Stimulated activated CD4-positive, alpha-beta T cell treated with anti-CD3 and anti-CD28 coated beads, TNF-alpha, amount 100 ng/mL, for 4 hours (primary cell): ENCODE measurements around the gene FGF5.
"Not testable (repeated sequence)": the region's sequence is repeated elsewhere in the genome, so short reads cannot be mapped to it uniquely, and the experiment has no call there.

Source experiments
- DNase-seq, 3 experiments: peaks; one replicate each; pipeline ENCODE4 v3.0.0-alpha.2; 2020; ENCODE audit warnings: low read depth in 3 of 3

The FGF5 gene

DNA sequence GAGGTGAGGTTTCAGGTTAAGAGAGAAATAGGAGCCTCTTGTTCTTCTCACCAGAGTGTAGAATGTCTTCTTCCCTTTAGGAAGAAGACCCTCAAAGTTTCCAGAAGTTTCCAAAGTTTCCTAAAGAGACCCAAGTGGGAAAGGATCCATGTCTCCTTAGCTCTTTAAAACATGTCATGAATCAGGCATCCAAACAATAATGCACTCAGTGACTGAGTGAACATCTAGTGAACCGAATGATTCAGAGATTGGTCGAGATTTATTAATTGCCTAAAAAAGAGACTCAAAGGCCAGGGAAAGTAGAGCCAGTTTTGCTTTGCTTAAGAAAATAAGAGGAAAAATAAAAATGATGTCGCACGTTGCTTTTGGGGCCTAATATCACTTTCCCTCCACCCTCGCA is 29.4 kb downstream of the FGF5 start:
- DNase-seq, result no peak

DNA sequence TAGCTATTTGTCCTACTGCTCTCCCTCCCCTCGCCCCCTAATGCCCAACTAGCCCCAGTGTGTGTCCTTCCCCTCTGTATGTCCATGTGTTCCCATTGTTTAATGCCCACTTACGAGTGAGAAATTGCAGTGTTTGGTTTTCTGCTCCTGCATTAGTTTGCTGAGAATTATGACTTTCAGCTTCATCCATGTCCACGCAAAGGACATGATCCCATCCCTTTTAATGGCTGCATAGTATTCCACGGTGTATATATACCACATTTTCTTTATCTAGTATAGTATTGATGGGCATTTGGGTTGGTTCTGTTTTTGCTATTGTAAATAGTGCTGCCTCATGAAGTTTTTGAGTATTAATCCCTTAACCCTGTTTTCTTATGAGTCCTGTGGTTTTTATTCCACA is 35.4 kb downstream of the FGF5 start:
- DNase-seq, result no peak

DNA sequence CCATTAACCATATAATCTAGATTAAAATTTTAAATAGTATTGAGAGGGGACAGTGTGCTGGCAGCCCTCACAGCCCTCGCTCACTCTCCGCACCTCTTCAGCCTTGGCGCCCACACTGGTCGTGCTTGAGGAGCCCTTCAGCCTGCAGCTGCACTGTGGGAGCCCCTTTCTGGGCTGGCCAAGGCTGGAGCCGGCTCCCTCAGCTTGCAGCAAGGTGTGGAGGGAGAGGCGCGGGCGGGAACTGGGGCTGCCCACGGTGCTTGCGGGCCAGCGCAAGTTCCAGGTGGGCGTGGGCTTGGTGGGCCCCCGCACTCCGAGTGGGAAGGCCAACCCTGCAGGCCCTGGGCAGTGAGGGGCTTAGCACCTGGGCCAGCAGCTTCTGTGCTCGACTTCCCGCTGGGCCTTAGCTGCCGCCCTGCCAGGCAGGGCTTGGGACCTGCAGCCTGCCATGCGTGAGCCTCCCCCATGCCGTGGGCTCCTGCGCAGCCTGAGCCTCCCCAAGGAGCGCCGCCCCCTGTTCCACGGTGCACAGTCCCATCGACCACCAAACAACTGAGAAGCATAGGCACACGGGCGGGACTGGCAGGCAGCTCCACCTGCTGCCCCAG is 36.3 kb downstream of the FGF5 start:
- no peak for DNase-seq

DNA sequence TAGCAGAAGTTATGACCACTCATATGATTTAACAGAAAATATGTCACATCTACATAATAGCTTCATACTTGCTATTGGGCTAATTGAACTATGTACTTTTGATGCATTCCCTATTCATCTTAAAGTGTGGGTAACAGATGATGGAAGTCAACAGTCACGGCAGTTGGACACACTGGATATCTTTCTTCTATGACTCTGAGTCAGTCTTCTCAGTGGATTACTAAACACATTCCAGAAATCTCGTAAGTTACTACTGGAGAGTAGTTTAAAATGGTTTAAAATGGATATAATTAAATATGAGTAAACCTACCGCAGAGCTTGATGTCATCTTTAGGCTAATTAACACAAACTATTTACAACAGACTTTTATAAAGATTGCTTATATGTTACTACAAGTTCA is 39.0 kb downstream of the FGF5 start:
- no peak for DNase-seq

DNA sequence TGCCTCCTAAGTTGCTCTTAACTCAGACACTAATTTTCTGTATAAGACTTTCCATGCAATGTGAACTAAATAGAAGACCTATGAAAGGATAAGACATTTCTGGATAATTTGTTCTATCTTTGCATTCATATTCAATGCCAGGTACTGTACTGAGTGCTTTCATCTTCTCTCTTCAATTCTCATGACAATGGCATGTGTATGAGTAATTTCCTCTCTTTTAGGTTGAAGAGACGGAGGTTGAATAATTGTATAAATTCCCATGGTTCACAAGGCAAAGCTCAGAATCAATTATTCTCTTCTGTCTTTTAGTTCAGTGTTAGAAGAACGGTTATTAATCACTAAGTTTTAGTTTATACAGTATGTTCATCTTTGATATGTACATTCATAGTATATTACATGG is 39.8 kb downstream of the FGF5 start:
- no peak for DNase-seq

DNA sequence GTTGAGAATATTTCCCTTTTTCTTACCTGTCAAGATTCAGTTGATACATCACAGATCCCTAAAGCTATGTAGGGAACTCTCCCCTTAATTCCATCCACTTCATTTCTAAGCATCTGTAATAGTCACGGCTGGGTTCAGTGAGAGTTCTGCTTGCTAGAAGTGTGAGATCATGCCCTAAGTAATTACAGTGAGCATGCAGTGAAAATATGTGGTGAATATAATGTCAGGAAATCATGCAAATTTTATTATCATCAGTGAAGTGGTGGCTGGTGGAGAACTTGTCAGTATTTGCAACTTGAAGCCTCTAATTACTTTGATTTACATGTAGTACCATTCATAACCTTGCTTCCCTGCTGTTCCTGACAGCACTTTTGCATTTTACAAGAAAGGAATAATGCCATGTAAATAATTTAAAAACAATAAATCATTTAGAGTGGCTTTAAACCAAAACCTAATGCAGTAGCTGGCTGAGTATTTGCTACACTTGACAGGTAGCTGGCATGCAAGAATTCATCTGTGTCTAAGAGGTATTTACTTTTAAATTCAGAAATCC is 40.8 kb downstream of the FGF5 start:
- no peak for DNase-seq

DNA sequence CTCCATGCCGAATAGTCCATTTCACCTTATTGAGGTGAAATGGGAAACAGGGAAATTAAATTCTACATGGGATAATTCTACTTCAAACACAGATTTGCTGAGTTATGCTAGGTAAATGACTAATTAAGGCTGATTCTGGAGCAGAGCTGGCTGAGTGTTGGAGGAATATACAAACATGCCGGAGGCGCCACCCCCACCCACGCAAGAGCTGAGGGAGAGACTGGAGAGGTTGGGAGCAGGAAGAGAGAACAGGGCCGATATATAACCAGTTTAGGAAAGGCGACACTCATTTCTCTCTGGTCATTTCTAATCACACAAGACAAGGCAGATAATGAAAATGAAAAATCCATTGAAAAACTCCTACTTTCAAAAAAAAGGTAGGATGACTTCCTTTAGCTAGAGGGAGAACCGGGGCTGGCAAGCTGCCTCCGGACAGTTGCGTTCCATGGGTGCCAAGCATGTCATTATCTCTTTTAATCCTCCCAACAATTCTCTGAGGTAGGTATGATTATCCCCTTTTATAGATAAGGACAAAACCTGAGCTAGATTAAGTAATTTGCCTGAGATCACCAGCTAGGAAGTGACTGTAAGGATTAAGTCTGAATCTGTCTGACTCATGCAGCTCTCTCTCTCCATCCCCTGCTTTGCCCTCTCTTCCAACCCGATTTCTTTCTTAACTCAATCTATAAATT is 41.5 kb downstream of the FGF5 start:
- DNase-seq, result no peak

DNA sequence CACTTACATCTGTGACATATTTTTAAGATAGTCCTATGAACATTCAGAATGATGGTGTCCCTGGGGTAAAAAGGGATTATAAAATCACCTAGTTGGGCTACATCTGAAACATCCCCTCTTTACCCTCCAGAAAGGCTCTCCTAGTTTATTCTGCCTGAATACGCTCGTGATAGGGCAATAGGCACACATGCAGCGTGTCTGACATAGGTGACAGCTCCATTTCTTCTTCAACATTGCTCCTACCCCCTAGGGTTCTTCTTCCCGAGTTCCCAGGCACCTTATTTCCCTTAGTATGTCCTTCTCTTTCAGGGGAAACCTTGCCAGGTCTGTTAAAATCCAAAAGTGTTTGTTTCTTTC is 42.0 kb downstream of the FGF5 start:
- DNase-seq, result no peak

DNA sequence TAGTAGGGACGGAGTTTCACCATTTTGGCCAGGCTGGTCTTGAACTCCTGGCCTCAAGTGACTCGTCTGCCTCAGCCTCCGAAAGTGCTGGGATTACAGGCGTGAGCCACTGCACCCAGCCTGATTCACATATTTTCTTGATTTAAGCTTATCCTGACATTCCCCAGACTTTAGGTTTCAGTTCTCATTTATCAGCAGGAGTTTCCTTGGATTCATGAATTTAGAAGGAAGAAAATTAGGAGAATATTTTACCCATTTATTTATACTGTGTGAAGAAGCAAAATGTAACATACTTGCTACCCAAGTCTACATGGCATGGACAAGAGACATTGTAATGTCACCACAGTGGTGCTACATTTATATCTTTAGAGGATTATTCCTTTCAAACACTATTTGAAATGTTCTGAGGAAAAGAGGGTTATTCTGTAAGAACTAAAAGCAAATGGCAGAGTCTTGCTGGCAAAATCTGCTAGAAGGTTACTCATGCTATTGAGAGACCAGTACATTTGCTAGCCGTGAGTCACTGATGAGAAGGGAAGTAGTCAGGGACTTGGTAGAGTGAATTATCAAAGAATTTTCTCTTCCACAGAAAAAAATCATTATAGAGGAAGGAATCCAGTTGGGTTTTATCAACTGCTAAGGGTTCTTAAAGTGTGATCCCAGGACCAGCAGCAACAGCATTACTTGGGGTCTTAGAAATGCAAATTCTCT is 43.0 kb downstream of the FGF5 start:
- no peak for DNase-seq

DNA sequence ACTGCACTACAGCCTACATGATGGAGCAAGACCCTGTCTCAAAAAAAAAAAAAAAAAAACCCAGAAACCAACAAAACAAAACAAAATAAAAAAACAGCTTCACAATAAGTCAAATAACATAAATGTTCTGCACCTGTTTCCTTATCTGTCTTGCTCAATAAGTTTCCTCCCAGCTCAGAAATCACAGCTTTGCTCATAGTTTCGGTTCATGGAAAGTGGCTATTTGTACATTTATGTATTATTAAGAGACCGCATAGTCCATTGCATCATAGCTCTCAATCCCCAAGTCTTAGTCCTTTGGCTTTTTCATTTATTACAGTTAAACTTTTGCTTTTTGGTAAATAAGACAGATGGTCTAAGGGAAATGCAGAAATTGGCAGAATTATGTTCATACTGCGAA is 44.7 kb downstream of the FGF5 start:
- DNase-seq, result no peak

DNA sequence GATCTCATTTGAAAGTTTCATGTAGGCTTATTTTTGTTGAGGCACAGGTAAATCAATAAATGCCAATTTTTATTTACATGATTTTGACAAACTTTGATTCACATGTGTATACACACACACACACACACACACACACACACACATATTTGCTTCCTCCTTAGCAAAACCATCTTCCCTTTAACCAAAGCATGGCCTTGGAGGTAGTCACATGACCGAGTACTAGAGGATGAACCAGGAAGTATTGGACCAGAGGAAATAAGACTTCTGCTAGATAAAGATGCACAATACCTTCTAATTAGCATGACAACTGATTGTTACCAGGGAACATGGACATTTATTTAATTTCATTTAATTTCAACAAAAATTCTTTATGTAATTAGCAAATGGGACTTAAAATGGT is 45.7 kb downstream of the FGF5 start:
- DNase-seq, result no peak

DNA sequence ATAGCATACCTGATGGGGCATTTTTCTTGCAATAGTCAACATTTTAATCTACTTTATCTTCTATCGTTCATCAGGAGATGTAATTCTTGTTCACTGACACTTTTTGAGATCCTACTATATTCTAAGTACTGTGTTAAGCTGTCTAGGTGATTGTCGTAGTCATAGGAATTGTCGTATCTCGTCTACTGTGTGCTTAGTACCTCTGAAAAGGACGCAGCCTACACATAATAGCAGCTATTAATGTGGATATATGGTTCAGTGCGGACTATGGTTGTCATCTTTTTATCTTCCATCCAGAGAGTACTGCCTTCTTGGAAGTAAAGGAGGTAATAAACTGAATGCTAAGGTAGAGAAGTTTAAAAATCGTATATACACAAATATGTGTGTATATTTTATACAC is 47.2 kb downstream of the FGF5 start:
- DNase-seq, result no peak

DNA sequence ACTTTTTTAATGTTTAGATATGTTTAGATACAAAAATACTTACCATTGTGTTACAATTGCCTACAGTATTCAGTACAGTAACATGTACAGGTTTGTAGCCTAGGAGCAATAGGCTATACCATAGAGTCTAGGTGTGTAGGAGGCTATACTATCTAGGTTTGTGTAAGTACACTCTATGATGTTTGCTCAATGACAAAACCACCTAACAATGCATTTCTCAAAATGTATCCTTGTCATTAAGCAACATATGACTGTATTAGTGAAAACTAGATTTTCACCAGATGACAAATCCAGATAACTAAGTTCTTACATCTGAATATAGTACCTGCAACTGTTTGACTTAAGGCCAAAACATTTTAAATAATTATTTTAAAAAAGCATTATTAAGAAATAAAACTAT is 49.4 kb downstream of the FGF5 start:
- not testable (repeated sequence) for DNase-seq

DNA sequence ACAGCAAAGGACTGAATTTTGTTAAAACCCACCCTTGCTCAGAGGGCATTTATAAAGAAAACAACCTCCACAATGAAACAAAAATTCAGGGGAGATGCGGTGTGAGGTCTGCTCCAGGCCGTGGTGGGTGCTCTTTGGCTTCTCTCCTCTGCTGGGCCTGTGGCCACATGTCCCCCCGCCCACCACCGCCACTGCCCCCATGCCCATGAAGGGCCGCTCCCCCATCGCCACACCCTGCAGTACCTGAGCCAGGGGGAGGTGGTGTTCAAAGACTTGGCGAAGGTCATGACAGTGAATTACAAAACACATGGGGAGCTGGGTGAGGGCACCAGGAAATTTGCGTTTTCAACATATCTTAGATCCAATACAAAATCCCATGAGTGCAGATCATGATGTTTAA is 54.9 kb downstream of the FGF5 start:
- DNase-seq, result no peak

DNA sequence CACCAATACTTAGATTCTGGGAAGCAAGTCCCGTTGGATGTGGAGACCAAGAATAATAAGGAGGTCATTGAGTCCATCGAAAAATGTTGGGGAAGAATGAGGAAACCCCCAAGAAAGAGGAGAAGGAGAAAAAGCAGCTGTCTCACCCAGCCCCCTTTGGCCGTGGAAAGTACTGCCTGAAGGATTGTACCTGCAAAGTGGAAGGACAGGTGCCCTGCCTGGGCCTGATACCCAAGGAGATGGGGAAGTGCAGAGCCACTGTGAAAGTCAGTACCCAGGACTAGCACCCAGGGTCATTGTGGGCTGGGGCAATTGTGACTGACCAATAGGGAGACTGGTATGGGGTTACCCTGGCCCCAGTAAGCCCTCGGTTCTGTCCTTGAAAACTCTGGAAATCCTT is 55.3 kb downstream of the FGF5 start:
- no peak for DNase-seq

DNA sequence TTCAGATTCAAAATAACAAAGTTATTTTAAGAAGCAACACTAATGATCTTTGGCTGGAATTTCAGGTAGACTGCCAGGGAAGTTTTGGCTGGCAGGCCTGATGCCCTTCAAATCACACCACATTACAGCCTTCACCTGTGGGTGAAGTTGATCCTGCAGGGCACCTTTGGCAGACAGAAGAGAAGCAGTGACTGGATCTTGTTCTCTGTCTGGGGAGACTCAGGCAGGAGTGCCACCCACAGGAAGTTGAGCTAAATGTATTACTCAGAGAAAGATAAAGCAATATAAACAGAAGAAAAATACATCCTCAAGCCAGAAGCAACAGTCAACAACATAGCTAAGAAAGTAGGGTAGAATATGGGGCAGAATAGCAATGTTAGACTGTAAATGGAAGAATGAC is 56.3 kb downstream of the FGF5 start:
- no peak for DNase-seq

DNA sequence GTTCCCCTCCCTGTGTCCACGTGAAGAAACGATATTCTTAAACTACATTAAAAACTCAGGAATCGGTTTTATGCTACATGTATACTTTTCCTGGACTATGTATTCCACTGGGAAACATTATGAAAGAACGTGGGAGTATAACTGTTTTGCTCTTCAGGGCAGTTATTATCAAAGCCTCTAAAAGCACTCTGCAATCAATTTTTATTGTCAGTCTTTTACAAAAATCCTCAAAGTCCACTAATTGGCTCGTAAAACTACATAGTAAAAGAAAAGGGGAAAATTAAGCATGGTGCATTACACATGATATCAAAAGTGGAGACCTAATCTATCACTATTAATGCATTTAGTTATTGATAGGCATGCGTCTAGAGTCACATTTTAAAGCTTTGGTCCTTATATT is 57.7 kb downstream of the FGF5 start:
- DNase-seq, result no peak

DNA sequence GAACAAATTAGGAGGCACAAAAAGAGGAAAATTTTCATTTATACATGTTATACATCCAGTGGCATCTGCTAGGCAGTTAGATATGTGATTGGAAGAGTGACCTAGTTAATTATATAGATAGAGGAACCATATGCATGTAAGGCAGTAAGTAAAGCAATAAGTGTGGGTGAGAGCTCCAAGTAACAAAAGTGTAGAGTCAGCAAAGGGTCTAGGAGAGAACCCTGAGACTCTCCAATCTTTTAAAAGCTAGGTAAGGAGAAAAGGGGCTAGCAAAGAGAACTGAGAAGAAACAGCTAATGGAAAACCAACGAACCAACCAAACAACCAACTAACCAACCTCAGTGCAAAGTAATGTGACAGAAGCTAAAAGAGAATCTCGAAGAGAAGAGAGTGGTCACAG is 65.2 kb downstream of the FGF5 start:
- no peak for DNase-seq

DNA sequence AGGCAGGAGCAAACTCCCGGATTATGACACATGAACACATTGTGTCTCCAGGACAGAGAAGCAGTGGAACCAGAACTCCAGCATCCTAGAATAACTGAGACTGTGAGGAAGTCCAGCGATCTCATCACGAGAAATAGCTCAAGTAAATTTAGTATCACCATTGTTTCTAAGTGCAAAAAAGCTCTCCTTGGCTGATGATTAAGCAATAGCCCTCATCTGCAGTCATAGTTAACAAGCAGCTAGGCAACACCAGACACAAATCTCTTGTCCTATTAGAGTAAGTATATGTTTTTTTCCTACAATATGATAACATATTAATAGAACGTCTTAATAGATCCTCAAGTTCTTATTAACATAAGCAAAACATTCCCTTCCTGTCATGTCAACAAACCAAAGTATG is 66.7 kb downstream of the FGF5 start:
- DNase-seq, result no peak

DNA sequence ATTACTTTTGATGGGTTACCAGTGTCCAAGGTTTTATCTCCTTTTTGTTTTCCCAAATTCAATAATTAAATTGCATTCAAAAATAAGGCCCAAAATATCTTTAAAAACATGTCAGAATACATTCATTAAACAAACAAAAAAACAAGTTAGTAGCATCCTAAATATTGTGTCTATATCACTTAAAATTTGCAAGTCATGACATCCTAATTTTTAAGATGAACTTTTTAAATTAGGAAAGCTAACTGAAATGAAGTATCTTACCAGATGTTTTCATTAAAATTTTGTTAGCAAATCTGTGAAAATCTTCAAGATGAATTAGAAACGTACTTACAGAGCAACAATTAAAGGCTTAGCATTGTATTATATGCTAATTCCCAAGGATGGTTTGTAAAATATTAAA is 68.1 kb downstream of the FGF5 start:
- DNase-seq, result no peak

DNA sequence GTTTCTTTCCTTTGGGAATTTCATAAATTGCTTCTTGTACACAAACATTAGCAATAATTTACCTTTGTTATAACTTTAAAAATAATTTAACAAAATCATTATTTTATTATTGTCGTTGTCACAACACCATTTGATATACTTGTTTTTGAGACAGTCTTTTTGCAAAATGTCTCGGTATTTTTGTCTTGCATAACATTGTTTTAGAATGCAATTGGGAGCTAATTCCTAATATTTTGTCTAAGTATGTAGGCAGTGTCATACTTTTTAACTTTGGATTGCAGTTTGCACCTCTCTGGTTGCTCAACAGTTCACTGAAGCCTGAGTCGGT is 68.7 kb downstream of the FGF5 start:
- no peak for DNase-seq

DNA sequence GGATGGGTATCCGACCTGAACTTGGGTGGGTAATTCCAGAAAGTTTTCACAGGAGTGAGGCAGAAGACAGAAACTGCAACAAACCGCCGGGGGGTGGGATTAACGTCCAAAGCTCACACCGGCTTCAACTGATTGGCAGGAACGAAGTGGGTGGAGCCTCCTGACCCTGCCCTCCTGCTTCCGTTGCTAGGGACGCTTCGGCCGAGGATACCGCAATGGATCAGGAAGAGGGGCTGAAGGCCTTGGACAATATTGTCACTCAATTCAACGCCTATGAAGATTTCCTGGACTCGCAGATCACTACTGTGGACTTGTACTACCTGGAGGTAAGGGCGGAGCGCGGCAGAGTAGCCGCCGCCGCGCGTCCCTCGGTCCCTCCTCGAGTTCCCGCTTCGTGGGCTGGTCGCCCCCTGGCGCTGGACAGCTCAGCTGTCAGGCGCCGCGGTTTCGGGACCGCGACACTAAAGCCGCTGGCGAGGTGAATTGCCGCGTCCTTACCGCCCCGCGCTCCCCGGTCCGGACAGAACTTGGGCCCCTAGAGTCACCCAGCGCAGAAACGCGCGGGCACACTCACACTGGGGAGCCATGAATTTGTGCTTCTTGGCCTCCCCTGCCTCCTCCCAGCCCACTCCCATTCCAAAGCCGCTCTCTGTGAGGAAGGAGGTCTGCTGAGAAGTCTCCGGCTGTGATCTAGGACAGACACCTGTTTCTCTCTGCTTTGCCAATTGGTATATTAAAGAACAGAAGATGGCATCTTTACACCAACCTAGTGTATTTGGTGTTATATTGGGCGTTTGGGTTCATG is 69.3 kb downstream of the FGF5 start, which contains the start of gene CFAP299:
Gene CFAP299, plus strand, starts transcription at position 177 of the 805 bp plus-strand sequence.
- peak; percentile 1 to 33 (median 27) for DNase-seq
